Ascending aorta (tissue), 2 donors: Measurements from ENCODE around the gene TRIO. TPM values are rescaled to one million over a fixed set of nuclear protein-coding genes. Genes with fewer than 3 reads are reported as not detected.

Source experiments
- DNase-seq, 2 donors: peaks; one replicate each; pipeline ENCODE4 v3.0.0-alpha.2; 2019; ENCODE audit warnings: low spot score in 2 of 2
- H3K27ac ChIP-seq, 2 donors: fragments of 200-600 bp; sonication (generic); one replicate each; pipeline ENCODE4 v1.5.1; 2016 to 2017; ENCODE audit warnings: mild to moderate bottlenecking in 1 of 2
- H3K27me3 ChIP-seq: fragments of 200-600 bp; sonication (generic); one replicate; pipeline ENCODE4 v1.5.1; 2017
- H3K36me3 ChIP-seq, 2 donors: fragments of 200-600 bp; sonication (generic); one replicate each; pipeline ENCODE4 v1.5.1; 2016
- H3K4me1 ChIP-seq, 2 donors: fragments of 200-600 bp; sonication (generic); one replicate each; pipeline ENCODE4 v1.5.1; 2016 to 2017; ENCODE audit warnings: mild to moderate bottlenecking in 1 of 2
- H3K4me3 ChIP-seq, 2 donors: fragments of 200-600 bp; sonication (generic); one replicate each; pipeline ENCODE4 v1.5.1; 2016 to 2017; ENCODE audit warnings: mild to moderate bottlenecking in 1 of 2
- H3K9me3 ChIP-seq, 2 donors: fragments of 200-600 bp; sonication (generic); one replicate each; pipeline ENCODE4 v1.5.1; 2016
- CTCF ChIP-seq, 3 experiments: fragments of 200-600 bp in 2 of 3; fragments of 450-650 bp in 1 of 3; sonication (generic) in 2 of 3; IDR thresholded peaks; one replicate each; pipeline ENCODE4 v1.5.1; 2016 to 2019; ENCODE audit warnings: antibody characterized with exemption in 3 of 3, mild to moderate bottlenecking in 1 of 3, moderate library complexity in 1 of 3
- intact Hi-C: fragments of 100-400 bp; cut with DNase I; formaldehyde crosslinking; loops from one replicate; pipeline ENCODE4 v1.15.1; 2023
- total RNA-seq: library from RNA; depleted of rRNA; stranded (reverse); fragments of >200 nt; gene quantifications from one replicate; pipeline ENCODE4 v1.1.0, GENCODE V29; 2016

Gene TRIO
- total RNA-seq, 1 donor from 2014 or later, result 262 TPM

DNA sequence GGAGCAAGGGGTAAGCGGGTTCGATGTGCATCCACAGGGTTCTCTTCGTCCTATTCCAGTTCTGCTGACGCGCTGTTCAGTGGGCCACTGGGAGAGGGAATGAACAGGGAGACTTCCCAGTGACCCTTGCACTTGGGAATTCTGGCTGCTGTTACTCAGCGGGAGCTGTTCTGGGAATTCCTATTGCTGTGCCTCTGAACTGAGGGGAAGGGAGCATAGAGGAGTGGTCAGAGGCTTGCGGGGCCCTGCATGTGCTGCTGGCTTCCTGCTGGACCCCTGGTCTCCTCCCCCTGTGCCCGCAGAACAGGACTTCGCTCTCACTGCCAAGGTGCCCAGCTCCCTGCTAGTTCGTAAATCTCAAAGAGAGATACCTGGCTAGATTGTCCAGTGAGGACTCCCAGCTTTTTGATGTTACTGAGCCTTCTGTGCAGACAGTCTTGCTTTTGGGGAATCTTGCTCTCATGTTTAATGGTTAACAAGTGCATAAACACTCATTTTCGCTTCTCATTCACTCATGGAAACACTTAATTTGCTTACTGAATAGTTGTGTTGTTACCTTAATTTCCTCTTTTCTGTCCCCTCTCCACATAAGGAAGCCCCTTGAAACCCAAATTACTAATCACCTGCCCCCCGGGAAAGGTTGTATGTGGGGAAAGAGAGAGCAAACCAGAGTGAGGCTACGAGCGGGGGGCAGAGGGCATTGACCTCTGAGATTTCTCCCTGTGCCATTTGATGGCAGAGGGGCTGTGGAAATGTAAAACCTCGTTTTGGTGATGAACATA, 5.9 kb downstream of the TRIO start:
- Histone ChIP-seq H3K27ac (peak overlapping the region; percentile 6 to 16), H3K9me3 (no peaks in the 10 kb centered on the region), H3K4me1 (peaks cover 13 to 62% of the 10 kb centered on the region in 2 donors), H3K4me3 (no peak overlapping the region), H3K27me3 (no peaks in the 10 kb centered on the region), H3K36me3 (no peaks in the 10 kb centered on the region)
- DNase-seq, result no peak
- intact Hi-C loops, result loop anchor here (10.0 kb wide), 2 partner anchors 296 to 436 kb away; partner anchors contain the start of gene OTULINL
- TF ChIP-seq CTCF (IDR thresholded peaks at IDR 0.05), result no peak

- Histone ChIP-seq H3K27me3 (no peaks in the 10 kb centered on the region), H3K27ac (no peak overlapping the region), H3K4me3 (no peak overlapping the region), H3K9me3 (no peaks in the 10 kb centered on the region), H3K36me3 (no peaks in the 10 kb centered on the region), H3K4me1 (peaks cover 13 to 68% of the 10 kb centered on the region in 2 donors)
- no peak for DNase-seq
- TF ChIP-seq CTCF (IDR thresholded peaks at IDR 0.05), result no peak
- intact Hi-C loops, result loop anchor here (10.0 kb wide), 2 partner anchors 295 to 435 kb away; partner anchors contain the start of gene OTULINL
Observed at GRCh38 chr5:14149672-14150274, 6.6 kb downstream of the TRIO start.

DNA sequence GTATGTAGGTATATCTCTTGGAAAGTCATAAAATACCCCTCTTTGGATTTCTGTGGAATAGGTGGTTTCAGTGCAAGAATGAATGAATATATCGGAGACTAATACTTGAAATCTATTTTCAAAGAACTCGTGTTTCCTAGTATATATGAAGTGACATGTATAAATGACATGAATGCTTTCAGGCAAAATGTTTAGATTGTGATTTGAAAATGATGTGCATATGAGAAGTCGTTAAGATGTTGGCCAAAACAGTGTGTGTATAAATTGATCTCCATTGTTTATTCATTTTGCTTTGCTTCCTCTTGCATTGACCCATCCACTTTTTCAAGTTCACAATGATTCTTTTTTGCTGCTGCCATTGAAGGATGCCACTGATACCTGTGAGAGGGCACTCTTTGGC, 8.3 kb downstream of the TRIO start:
- intact Hi-C loops, result no loop called here
- no peak for TF ChIP-seq CTCF (IDR thresholded peaks at IDR 0.05)
- Histone ChIP-seq H3K9me3 (no peaks in the 10 kb centered on the region), H3K27ac (no peak overlapping the region), H3K4me3 (no peak overlapping the region), H3K36me3 (no peaks in the 10 kb centered on the region), H3K27me3 (no peaks in the 10 kb centered on the region), H3K4me1 (peaks cover 16 to 74% of the 10 kb centered on the region in 2 donors)
- no peak for DNase-seq

DNA sequence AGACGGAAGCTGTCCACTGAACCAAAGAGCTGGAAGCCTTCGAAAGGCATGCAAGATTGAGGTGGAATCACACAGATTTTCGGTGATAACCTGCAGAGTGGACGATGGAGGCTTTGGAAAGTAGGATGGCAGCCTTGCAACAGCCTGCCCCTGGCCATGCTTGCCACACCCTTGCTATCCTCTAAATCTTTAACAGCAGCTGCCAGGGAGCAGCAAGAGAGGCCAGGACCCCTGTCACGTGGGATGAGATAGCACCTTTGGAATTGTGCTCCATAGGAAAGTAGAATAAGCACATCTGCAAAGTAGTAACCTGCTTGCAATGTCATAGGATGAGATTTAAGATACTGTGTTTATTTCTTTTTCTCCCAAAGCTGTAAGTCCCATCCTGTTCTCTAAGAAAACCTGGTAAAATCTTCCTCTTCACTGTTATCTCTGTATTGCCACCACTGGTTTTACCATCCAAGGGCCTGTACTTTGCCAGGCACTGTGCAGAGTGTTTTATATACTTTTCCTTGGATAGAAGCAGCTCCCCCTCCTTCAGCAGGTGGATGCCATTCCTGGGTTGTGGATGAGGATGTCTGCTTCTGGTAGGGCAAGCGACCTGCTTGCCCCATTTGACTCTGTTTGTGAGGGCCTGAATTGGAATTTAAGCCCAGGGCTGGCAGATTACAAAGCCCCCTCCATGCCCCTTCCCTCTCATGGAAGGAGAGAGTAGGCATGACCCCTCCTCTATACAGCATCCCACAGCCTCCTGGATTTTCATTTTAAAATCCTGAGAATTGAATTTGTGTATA, 10.1 kb downstream of the TRIO start:
- no peaks in the 10 kb centered on the region for H3K9me3 ChIP-seq
- intact Hi-C loops, result no loop called here
- no peak overlapping the region for H3K4me3 ChIP-seq
- H3K4me1 ChIP-seq, result peaks cover 16 to 63% of the 10 kb centered on the region in 2 donors
- peak in 1 of 2 donors; percentile 33 for DNase-seq
- no peaks in the 10 kb centered on the region for H3K27me3 ChIP-seq
- TF ChIP-seq CTCF (IDR thresholded peaks at IDR 0.05), result no peak
- H3K36me3 ChIP-seq, result no peaks in the 10 kb centered on the region
- peak overlapping the region; percentile 60 to 68 for H3K27ac ChIP-seq

DNA sequence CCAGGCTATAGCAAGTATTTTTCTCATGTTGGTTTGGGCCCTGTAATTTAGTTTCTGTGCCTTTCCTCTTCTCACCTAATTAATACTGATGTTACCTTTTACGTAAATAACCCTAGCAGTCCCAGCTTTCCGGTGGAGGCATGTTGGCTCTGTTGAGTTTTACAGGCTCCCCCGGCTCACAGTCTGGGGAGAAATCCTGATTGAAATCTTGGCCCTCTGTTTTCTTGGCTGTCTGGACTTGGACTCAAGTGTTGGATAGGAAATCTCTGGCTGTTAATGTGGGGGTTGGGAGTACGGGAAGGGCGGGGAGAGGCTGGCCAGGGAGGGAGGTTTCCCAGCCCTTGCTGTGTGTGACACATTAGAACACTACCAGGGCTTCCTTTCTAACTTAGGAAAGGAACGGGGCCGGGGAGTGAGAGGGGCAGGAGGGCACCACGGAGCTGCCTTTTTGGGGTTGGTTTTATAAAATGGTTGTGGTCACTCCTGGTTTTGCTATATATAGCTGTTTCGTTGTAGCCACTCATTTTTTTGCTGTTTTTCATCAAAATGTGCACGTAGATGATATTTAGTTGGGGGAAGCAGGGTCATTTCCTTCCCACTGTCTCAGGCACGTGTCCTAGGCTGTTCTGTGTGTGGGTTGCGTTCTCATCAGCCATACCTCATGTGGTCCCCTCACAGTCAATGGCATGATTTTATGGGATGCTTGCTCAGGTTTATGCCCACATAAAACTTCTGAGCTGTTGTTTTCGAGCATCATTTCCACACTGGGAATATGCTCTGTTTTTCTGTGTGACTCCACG, 11.0 kb downstream of the TRIO start:
- H3K27ac ChIP-seq, result peak overlapping the region; percentile 60 to 68

More for the DNA sequence above, 11.0 kb downstream of the TRIO start:
- Histone ChIP-seq H3K4me1 (peaks cover 12 to 55% of the 10 kb centered on the region in 2 donors), H3K4me3 (peak overlapping the region in 1 of 2 donors; percentile 45), H3K9me3 (no peaks in the 10 kb centered on the region), H3K36me3 (no peaks in the 10 kb centered on the region), H3K27me3 (no peaks in the 10 kb centered on the region)
- DNase-seq, result peak; percentile 67 to 91
- no peak for TF ChIP-seq CTCF (IDR thresholded peaks at IDR 0.05)
- intact Hi-C loops, result loop anchor here (1.0 kb wide), 1 partner anchor 10 kb away; no protein-coding TSS in a partner anchor
